NOMO-1 treated with dmso at 0.1 percent for 144 hours (cell line): ENCODE measurements around the gene RAPGEF4.
"Not testable (repeated sequence)": the region's sequence is repeated elsewhere in the genome, so short reads cannot be mapped to it uniquely, and the experiment has no call there.

Experiments
- DNase-seq: peaks from one replicate; lab custom pipeline; 2025; ENCODE audit not compliant: unreplicated experiment; lab: John Stamatoyannopoulos, UW

The RAPGEF4 gene

DNA sequence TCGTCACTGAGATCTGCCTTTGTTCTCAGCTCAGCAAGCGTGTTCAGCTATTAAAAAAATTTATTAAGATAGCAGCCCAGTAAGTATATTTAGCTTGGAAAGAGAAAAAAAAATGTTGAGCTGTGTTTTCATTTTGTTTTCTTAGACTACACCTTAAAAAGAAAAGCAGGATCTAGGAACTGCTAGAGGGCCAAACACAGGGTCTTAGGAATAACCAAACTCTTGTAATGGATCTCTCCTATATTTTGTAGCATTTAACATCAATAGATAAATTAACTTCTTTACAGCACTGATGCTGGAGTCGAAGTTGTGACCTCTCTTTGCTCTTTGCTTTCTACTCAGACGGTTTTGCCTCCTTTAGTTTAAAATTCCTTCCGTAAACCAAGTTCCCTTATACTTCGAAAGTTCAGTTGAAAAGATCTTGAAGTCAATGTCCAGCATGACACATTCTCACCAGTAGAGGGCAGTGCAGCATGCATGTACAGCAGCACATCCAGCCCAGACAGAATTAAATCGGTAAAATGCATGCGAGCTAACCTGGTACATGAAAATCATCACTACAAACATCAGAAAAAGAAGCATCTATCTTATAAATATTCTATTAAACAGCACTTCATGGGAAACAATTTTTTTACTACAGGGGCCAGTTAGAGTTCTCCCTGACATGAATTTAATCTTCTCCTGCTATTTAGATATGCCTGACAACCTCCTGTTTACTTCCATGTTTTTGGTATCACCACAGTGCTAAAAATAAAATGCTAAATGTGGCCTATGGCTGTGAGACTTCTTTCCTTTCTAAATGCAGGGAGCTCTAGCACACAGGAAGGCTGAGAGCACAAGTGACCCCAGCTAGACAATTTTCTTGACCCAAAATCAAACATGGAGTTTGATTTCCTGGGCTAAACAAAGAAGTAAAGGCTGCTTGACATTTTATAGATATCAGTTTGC is 291.8 kb downstream of the RAPGEF4 start:
- DNase-seq: peak; percentile 70

- DNase-seq: no peak
Observed at GRCh38 chr2:173028141-173028540, 292.5 kb downstream of the RAPGEF4 start.

GRCh38 chr2:173028671-173029070 is 293.0 kb downstream of the RAPGEF4 start:
- DNase-seq: no peak

DNA sequence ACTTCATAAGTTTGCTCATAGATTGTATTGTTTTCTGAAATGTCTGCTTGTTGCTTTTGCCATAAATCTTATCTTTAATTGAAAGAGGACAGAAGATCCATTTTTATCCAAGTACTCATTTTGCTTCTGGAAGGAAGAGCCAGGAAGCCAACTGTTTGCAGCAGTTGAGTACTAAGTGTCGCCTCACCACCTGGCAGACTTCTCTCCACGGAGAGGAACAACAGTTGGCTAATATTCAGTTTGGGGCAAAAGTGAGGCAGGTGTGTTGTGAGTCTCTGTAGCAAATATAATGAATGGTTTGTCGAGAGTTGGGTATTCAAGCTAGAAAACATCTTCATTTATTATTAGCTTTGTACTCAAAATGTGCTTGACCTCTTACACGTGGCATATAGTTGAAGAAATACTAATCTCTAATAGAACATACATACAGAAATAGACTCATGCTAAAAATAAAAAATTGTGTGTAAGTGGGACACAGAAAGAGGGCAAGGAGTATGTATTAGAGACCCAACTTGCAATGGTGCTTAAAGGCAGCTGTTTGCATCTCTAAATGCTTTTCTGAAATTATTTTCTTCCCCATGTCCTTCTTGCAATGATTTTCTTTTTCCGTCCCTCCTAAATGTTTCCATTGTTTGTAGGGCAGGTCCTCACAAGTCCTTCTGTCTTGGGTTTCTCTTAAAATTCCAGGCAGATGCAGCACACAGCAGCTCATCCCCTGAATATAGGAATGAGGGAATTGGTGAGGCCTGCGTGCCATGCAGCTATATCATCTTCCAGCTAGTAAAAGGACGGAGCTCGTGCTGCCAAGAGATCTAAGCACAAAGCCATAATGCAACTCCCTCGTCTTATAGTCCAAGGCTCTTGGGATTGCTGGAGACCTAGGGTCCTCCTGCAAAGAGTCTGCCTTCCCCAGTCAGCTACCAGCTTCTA is 295.2 kb downstream of the RAPGEF4 start:
- no peak for DNase-seq

DNA sequence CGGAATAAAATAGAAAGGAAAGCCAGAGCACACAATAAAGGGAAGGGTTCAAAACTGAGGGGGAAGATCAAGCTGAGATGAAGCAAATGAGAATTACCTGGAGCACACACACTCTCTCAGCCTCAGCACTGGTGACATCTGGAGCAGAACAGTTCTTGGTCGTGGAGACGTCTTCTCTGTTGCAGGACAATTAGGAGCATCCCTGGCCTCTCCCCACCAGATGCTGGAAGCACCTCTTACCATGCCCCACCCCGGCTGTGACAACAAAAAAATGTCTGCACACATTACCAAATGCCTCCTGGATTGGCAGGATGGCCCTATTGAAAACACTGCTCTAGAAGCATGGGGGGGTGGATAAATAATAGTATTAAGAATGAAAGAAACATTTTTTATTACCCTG is 296.4 kb downstream of the RAPGEF4 start:
- DNase-seq: no peak

- DNase-seq: no peak
Observed at GRCh38 chr2:173033084-173033483, 297.4 kb downstream of the RAPGEF4 start.

- no peak for DNase-seq
Observed at GRCh38 chr2:173034143-173034542, 298.5 kb downstream of the RAPGEF4 start.

- no peak for DNase-seq
Observed at GRCh38 chr2:173037245-173038120, 301.8 kb downstream of the RAPGEF4 start.

DNA sequence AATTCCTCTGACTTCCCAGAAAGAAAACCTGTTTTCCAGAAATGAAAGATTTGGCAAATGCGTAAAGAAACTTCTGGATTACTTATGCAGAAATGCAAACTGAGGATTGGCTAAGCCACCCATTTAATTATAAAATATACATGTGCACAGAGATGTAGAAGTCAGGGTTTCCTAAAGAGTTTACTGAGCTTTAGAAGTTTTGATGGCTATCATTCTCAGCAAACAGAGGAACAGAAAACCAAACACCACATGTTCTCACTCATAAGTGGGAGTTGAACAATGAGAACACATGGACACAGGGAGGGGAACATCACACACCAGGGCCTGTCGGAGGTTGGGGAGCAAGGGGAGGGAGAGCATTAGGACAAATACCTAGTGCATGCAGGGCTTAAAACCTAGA is 302.6 kb downstream of the RAPGEF4 start:
- not testable (repeated sequence) for DNase-seq

GRCh38 chr2:173040729-173041128 is 305.1 kb downstream of the RAPGEF4 start:
- DNase-seq: no peak

DNA sequence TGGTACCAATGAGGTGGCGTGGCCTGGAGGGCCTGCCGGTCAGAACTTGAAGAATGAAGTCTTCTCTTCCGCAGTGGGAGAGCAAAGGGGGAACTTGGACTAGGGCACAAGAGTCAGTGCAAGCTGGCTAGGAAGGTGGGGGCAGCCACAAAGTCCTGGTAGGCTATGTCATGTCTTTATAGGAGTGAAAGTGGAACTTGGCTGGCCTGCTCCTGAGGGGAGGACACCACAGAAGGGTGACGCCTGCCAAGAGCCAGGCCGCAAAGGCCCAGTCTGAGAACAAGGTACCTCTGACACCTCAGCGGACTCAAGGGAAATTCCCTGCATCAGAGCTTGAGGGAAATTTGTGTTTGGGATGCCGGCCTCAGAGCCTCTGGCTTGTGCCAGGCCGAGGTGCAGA is 307.8 kb downstream of the RAPGEF4 start:
- DNase-seq: peak; percentile 90

DNA sequence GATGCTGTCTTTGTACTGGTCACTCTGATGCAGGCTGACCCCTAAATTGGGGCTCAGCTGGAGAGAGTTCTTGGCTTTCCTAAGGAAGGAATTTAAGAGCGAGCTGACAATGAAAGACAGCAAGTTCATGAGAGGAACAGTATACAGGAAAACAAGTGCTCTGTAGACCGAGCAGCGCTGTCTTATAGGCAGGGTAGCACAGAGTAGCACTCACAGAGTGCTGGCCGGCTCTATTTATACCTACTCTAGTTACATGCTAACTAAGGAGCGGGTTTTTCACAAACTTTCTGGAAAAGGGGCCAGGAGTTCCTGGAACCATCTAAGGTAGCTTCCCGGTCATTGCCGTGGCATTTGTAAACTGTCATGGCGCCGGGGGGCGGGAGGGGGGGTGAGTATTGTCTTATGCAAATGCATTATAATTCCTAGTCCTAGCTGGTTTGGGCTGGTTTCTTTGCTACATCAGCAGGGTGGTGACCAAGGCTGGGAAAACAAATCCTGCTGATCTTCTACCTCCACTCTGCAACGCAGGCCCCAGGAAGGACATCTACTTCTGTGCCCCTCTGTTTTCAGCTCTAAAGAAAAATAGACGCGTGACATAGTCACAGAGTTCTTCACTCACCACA is 308.4 kb downstream of the RAPGEF4 start:
- DNase-seq: no peak

- DNase-seq: no peak
Observed at GRCh38 chr2:173044686-173045085, 309.0 kb downstream of the RAPGEF4 start.

- DNase-seq: no peak
Observed at GRCh38 chr2:173045181-173045580, 309.5 kb downstream of the RAPGEF4 start.

DNA sequence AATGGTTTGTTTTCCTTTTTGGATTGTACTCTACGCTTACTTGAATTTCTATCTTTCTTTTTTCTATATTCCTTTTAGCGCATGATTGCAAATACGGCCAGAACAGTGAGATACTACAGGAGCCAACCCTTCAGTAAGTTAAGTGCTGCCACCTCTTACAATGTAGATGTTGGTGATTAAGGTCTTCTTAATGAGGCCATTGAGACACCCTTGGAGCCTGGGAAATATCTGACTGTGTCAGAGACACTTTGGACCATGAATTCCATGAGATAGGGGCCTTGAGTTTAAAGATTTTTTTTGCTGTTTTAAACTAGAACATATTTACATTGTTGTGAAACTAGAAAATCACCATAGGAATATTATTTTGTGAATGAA is 312.9 kb downstream of the RAPGEF4 start:
- no peak for DNase-seq

DNA sequence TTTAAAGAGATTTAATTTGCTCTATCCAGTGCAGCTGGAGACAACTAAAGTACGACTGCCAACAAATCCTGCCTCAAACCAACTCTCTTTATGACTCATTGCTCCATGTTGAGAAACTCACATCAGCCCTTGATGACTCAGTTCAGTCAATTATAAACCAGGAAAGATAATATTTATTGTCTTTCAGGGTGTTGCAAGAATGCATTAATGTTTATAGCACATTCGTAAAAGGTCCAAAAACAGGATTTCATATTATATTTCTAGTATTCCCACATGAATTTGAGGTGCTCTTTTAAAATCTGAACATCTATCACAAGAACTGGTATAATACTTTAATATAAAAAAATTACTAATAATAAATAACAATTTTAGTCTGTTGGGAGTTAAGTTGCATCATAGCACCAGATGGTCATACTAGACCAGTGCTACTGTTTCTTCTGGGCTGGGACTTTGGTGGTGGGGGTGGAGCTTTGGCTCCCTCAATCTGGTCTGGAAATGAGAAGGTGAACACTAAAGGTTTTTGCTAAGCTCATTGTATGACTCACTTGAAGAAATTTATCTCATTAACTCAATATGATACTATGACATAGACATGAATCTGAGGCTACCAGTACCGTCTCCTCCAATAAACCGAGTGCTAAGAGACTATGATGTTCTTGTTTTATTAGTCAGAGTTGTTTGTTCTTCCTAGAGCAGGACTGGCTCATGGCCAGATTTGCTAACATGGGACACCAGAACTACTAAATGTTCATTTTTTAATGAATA is 313.4 kb downstream of the RAPGEF4 start:
- peak; percentile 95 for DNase-seq

DNA sequence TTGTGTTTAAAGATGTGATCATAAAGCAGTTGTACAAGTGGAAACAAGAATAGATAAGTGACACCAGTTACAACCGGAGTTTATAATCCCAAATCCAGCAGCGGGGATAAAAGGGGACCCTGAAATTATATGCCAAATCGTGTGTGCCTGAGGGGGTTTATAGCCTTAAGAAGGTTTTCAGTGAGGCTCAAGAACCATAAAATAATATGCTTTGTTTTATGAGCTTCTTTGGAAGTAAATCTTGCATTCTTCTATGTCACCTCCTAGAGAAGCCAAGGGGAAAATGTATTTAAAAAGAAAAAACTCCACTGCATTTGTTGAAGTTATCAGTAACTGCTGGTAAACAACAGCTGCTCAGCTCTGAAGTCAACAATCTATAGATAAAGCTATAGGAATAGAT is 314.2 kb downstream of the RAPGEF4 start:
- no peak for DNase-seq

DNA sequence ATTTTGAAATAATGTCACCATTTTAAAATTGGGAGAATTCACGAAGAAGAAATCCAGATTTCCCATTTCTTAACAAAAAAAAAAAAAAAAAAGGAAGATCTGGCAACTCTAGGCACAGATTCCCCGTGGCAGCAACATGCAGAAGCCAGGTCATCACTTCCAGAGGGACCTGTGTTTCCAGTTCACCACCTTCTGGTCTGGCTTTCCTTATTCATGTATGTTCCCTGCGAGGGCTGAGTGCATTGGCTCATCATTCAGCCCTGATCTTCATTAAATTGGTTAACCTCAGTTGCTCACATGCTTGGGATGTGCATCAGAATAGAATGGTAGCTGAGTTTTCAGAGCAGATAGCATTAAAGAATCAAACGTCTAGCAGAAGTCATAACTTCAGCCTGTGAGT is 315.0 kb downstream of the RAPGEF4 start:
- no peak for DNase-seq

- peak; percentile 29 for DNase-seq
Observed at GRCh38 chr2:173051463-173052215, 316.0 kb downstream of the RAPGEF4 start.
